ENCODE data around the gene BCAS3. TPM values are rescaled to one million over a fixed set of nuclear protein-coding genes. Genes with fewer than 3 reads are reported as not detected.

The BCAS3 gene
- total RNA-seq, 1 donor from 2014 or later = 64.9 TPM

DNA sequence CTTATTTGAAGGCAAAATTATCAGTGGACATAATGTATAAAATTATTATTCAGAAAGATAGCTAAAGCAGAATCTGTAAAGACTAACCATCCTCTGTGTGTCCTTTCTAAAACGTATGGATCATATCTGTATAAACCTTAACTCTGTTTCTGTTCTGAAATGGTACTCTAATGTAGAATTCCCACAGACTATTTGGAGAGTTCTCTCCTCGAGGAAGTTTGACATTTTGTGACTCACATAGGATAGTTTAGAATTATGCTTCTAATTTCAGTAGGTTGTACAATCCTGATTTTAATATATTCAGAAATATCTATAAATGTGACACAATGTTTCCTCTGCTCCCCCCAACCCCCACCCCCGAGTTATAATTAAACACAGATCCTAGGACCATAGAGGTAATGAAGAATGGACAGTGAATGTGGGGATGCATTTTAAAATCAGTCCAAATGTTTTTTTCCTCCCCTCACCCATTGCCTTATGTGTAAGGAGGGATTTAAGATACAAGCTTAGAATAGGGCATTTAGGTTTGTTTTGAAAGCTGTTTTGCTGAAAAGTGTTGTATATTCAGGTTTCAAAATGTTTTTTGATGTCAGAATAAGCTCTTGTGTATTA, 66.8 kb downstream of the BCAS3 start:
- peaks cover 9% of the 10 kb centered on the region for H3K36me3 Mint-ChIP-seq
- no peak for DNase-seq (ENCODE audit: low spot score in 2 of 2, unreplicated experiment in 2 of 2)
- peak overlapping the region; percentile 39 for H3K4me3 Mint-ChIP-seq
- no peak for TF ChIP-seq CTCF (IDR thresholded peaks at IDR 0.05; ENCODE audit: unreplicated experiment)
- H3K4me1 Mint-ChIP-seq = peaks cover 37% of the 10 kb centered on the region
- peak overlapping the region; percentile 89 for H3K27ac Mint-ChIP-seq
- H3K9me3 Mint-ChIP-seq = peaks cover 9% of the 10 kb centered on the region
- no peaks in the 10 kb centered on the region for H3K27me3 Mint-ChIP-seq (ENCODE audit: low read depth)

DNA sequence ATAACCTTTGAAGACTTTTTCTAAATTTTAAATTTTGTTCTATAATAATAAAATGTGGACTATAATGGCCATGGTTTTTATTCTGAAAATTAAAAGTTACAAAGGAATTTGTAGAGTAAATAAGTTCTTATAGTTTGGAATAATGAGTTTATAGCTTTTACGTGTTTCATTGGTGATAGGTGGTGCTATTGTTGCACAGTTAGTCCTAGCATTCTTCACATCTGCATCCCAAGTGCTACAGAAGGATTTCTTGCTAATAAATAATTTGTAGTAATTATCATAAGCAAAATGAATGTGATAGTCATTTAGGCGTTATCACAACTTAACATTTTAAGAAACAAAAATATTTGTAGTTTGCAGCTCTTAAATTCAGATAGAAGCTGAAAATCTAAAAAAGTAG, 67.9 kb downstream of the BCAS3 start:
- Mint-ChIP-seq H3K27ac (no peak overlapping the region), H3K4me1 (peaks cover 37% of the 10 kb centered on the region), H3K4me3 (no peak overlapping the region), H3K9me3 (peaks cover 7% of the 10 kb centered on the region), H3K36me3 (peaks cover 3% of the 10 kb centered on the region), H3K27me3 (ENCODE audit: low read depth) (no peaks in the 10 kb centered on the region)
- TF ChIP-seq CTCF (IDR thresholded peaks at IDR 0.05; ENCODE audit: unreplicated experiment) = no peak
- DNase-seq (ENCODE audit: low spot score in 2 of 2, unreplicated experiment in 2 of 2) = no peak

- Mint-ChIP-seq H3K27ac (peak overlapping the region; percentile 63), H3K4me1 (peaks cover 37% of the 10 kb centered on the region), H3K36me3 (peaks cover 7% of the 10 kb centered on the region), H3K27me3 (ENCODE audit: low read depth) (no peaks in the 10 kb centered on the region), H3K9me3 (peaks cover 9% of the 10 kb centered on the region), H3K4me3 (no peak overlapping the region)
- no peak for DNase-seq (ENCODE audit: low spot score in 2 of 2, unreplicated experiment in 2 of 2)
- no peak for TF ChIP-seq CTCF (IDR thresholded peaks at IDR 0.05; ENCODE audit: unreplicated experiment)
These were observed 69.6 kb downstream of the BCAS3 start for GRCh38 chr17:60747069-60747808.

GRCh38 chr17:60748204-60748603, 70.6 kb downstream of the BCAS3 start:
- no peak for TF ChIP-seq CTCF (IDR thresholded peaks at IDR 0.05; ENCODE audit: unreplicated experiment)
- Mint-ChIP-seq H3K27ac (peak overlapping the region; percentile 8), H3K36me3 (peaks cover 7% of the 10 kb centered on the region), H3K9me3 (peaks cover 9% of the 10 kb centered on the region), H3K4me1 (peaks cover 37% of the 10 kb centered on the region), H3K4me3 (no peak overlapping the region), H3K27me3 (ENCODE audit: low read depth) (no peaks in the 10 kb centered on the region)
- DNase-seq (ENCODE audit: low spot score in 2 of 2, unreplicated experiment in 2 of 2) = no peak

- no peak overlapping the region for H3K27ac Mint-ChIP-seq
- H3K4me3 Mint-ChIP-seq = no peak overlapping the region
These were observed 71.4 kb downstream of the BCAS3 start for GRCh38 chr17:60749050-60749449.

More at GRCh38 chr17:60749050-60749449, 71.4 kb downstream of the BCAS3 start:
- no peaks in the 10 kb centered on the region for H3K27me3 Mint-ChIP-seq (ENCODE audit: low read depth)
- peaks cover 9% of the 10 kb centered on the region for H3K9me3 Mint-ChIP-seq
- TF ChIP-seq CTCF (IDR thresholded peaks at IDR 0.05; ENCODE audit: unreplicated experiment) = no peak
- peaks cover 8% of the 10 kb centered on the region for H3K36me3 Mint-ChIP-seq
- no peak for DNase-seq (ENCODE audit: low spot score in 2 of 2, unreplicated experiment in 2 of 2)
- H3K4me1 Mint-ChIP-seq = peaks cover 28% of the 10 kb centered on the region
